Retinal pigment epithelial cell (primary cell): Measurements from ENCODE around the gene GCKR.

Source experiments
- DNase-seq: peaks from one replicate; pipeline ENCODE4 v3.0.0-alpha.2; 2010; ENCODE audit warnings: low read depth
- H3K4me3 ChIP-seq: 2 replicates; pipeline ENCODE4 v1.5.1; 2011; ENCODE audit warnings: mild to moderate bottlenecking, low read length, control low read depth, moderate library complexity
- CTCF ChIP-seq: conservative IDR thresholded peaks from 2 replicates; pipeline ENCODE4 v1.5.1; 2011; ENCODE audit warnings: low read depth, low read length, control low read depth, inconsistent platforms

Gene GCKR

DNA sequence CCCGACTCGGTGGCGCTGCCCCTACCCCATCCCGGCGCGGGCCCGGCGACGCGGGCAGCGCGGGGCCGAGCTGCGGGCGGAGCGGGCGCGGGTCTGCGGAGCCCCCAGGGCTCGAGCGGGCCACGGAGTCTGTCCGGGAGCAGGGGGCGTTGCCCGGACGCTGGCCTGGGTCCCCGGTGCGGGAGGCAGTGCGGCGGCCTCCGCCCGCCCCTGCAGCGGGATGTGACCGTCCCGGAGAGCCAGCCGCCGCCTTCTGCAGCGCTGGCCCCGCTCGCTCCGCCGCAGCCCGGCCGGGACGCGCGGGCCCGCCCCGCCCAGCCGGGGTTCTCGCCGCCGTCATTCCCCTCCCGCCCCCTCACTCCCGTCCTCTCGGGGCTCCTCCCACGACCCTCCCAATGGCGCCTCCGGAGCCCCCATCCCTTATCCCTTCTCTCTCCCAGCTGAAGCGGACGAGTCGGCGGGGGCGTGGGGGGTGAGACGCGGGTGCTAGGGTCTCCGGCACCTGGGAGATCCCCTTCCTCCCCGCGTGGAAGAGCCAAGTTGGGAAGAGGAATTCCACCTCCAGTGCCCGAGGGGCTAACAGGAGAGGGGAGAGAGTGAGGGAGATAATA lies 1.6 kb upstream of the GCKR start, which contains the start of gene FNDC4:
TSS of gene FNDC4 (minus strand) at position 257 of the 611 bp plus-strand sequence. CDS start 521 bp downstream, outside the sequence.
- no peak for TF ChIP-seq CTCF
- DNase-seq: no peak
- H3K4me3 ChIP-seq: peak within 1 kb of the TSS; percentile 68

DNA sequence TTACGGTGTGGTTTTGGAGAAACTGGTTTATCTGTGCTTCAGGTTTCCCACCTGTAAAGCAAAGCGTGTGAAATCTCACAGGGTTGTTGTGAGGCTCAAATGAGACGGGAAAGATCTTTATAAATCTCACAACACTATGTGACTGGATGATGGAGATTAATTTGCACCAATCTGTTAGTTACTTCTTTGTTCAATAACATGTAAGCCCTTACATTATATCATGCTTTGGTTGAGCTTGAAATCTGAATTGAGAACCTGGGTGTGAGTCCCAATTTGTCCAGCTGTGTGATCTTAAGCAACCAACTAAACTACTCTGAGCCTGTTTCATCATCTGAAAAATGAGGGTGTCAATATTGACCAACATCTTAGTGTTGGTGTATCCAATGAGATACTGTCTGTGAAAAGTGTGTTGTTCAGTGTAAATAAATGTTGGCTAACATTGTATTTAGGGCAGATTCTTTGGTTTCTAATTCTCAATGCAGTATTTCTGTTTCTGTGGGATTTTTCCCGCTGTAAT lies 741 bp upstream of the GCKR start:
- no peak overlapping the region for H3K4me3 ChIP-seq
- no peak for DNase-seq
- TF ChIP-seq CTCF: no peak

DNA sequence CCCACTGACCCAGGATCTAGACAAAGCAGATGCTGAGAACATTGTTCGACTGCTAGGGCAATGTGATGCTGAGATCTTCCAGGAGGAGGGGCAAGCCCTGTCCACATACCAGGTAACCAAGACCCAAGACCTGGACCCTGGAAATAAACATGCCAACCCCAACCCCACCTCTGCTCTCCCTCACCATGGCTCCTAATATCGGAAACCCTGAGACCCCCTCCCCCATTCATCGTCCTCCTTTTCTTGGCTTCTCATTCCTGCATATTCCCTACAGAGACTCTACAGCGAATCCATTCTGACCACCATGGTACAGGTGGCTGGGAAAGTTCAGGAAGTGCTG lies 619 bp downstream of the GCKR start:
- no peak overlapping the region for H3K4me3 ChIP-seq
- TF ChIP-seq CTCF: no peak
- no peak for DNase-seq

DNA sequence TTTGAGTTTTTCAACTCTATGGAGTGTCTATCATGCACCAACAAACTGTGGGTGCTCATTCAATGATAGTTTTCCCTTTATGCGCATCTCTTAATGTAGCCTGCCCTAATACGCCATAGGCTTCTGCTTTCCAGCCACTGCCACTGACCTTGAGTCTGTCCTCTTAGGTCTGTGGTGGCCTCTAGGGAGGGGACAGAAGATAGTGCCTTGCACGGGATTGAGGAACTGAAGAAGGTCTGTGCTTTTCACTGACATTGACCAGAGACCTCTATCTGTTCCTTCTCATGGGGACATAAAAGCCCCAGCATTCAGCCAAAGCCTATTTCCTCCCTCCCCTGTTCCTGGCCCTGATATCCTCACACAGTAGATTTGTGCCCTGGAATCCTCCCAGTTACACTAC lies 2.3 kb downstream of the GCKR start:
- DNase-seq: no peak
- H3K4me3 ChIP-seq: no peak overlapping the region
- no peak for TF ChIP-seq CTCF

- no peak for DNase-seq
- no peak for TF ChIP-seq CTCF
Observed at GRCh38 chr2:27501042-27501441, 4.4 kb downstream of the GCKR start.

GRCh38 chr2:27502142-27502541 lies 5.5 kb downstream of the GCKR start:
- TF ChIP-seq CTCF: no peak
- no peak for DNase-seq
- no peak overlapping the region for H3K4me3 ChIP-seq

More at GRCh38 chr2:27501042-27501441, 4.4 kb downstream of the GCKR start:
- no peak overlapping the region for H3K4me3 ChIP-seq

DNA sequence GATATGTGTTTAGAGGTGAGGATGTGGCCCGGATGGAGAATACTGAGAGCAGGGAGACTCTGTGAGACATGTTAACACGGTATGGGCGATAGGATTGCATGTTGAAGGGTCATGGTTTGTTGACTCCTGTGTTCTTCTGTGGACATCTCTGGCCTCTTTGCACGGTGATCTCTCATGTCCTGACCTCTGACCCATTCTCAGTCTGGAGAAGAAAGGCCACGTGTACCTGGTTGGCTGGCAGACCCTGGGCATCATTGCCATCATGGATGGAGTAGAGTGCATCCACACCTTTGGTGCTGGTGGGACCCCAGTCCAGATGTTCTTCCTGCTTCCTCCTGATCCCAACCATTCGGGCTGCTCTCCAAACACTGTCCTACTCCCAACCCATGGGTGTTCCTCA lies 9.9 kb downstream of the GCKR start:
- no peak overlapping the region for H3K4me3 ChIP-seq
- no peak for DNase-seq
- TF ChIP-seq CTCF: no peak
